PFSK-1 (cell line): ENCODE measurements around the gene TNFRSF17.

ENCODE experiments used
- FOXP2 ChIP-seq: optimal IDR thresholded peaks from 2 replicates; pipeline ENCODE3; 2011; ENCODE audit warnings: borderline replicate concordance, control low read depth, inconsistent platforms; ENCODE audit not compliant: insufficient read depth; ENCODE audit errors: extremely low read length, extremely low read depth
- POLR2AphosphoS5 ChIP-seq: IDR thresholded peaks from 2 replicates; pipeline ENCODE4 v1.6.1; 2012; ENCODE audit warnings: low read depth, mild to moderate bottlenecking, control low read depth, low read length, moderate library complexity
- SIN3A ChIP-seq: IDR thresholded peaks from 2 replicates; pipeline ENCODE4 v1.6.1; 2012; ENCODE audit warnings: mild to moderate bottlenecking, low read length, moderate library complexity, borderline replicate concordance; ENCODE audit not compliant: insufficient read depth
- TAF1 ChIP-seq: IDR thresholded peaks from 2 replicates; pipeline ENCODE4 v1.6.1; 2012; ENCODE audit warnings: low read length, control low read depth, borderline replicate concordance; ENCODE audit not compliant: insufficient read depth
- TF ChIP-seq, protein P1 (sequence below), 2 experiments: IDR thresholded peaks; 2 replicates each; pipeline versions ENCODE4 v1.6.1 to v1.8.0; 2011 to 2012; ENCODE audit warnings: low read depth in 2 of 2, low read length in 2 of 2, control low read depth in 1 of 2, inconsistent platforms in 1 of 2, mild to moderate bottlenecking in 1 of 2, moderate library complexity in 1 of 2; ENCODE audit not compliant: insufficient read depth in 1 of 2

DNA sequence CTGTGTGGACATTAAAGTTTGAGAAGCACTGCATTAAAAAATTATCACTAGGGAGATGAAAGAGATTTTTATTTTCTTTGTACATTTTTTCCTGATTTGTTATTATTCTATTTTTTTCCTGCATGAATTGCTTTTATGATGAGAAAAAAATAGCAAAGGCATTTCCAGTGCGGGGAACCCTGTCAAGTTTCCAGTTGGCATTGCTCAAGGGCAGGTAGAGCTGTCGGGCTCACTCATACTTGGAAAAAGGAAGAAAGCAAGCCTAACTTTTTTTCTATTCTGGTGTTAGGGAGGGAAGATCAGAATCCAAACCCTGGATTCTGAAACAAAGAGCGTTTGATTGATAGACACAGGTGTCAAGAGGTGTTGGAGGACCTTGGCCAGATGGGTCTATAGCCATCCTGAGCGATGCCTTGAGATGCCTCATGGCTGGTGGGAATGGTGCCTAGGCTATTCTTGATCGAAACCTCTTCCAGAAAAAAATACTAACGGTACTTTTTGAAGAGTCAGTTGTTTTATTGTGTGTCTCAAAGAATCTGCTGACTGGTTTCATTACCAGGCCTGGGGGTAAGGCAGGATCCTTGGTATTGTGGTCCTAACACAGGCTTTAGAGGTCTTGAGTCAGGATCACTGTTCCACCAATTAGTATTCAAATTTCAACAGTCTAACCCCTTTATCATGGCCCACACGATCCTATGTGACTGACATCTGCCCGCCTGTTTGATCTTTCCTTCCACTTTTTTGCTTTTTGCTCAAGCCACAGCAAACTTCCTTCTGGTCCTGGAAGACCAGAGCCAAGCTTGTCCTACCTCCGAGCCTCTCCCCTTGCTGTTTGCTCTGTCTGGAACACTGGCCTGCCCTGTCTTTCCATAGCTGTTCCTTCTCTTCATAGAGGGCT, 31.7 kb downstream of the TNFRSF17 start:
- TF ChIP-seq POLR2AphosphoS5 (no peak), TAF1 (no peak), SIN3A (no peak), FOXP2 (no peak)
- TF ChIP-seq, protein P1, sequence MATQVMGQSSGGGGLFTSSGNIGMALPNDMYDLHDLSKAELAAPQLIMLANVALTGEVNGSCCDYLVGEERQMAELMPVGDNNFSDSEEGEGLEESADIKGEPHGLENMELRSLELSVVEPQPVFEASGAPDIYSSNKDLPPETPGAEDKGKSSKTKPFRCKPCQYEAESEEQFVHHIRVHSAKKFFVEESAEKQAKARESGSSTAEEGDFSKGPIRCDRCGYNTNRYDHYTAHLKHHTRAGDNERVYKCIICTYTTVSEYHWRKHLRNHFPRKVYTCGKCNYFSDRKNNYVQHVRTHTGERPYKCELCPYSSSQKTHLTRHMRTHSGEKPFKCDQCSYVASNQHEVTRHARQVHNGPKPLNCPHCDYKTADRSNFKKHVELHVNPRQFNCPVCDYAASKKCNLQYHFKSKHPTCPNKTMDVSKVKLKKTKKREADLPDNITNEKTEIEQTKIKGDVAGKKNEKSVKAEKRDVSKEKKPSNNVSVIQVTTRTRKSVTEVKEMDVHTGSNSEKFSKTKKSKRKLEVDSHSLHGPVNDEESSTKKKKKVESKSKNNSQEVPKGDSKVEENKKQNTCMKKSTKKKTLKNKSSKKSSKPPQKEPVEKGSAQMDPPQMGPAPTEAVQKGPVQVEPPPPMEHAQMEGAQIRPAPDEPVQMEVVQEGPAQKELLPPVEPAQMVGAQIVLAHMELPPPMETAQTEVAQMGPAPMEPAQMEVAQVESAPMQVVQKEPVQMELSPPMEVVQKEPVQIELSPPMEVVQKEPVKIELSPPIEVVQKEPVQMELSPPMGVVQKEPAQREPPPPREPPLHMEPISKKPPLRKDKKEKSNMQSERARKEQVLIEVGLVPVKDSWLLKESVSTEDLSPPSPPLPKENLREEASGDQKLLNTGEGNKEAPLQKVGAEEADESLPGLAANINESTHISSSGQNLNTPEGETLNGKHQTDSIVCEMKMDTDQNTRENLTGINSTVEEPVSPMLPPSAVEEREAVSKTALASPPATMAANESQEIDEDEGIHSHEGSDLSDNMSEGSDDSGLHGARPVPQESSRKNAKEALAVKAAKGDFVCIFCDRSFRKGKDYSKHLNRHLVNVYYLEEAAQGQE (IDR thresholded peaks at IDR 0.05; ENCODE audit: insufficient read depth in 1 of 2, low read depth in 2 of 2, low read length in 2 of 2) = no peak
